PC-9 (cell line): ENCODE data around the gene UTS2R. TPM values are rescaled to one million over a fixed set of nuclear protein-coding genes. Genes with fewer than 3 reads are reported as not detected.

Experiments used
- BruUV-seq: library from RNA; stranded (reverse); fragments of 400-500 nt; replicated peaks from 2 replicates; lab custom pipeline; 2021; lab: Mats Ljungman, UMichigan
- CTCF ChIA-PET: fragments of 300-600 bp; sonication (Branson Sonifier 250); formaldehyde crosslinking; loops from one replicate; lab custom pipeline; 2022; ENCODE audit warnings: antibody characterized with exemption; lab: Charles Lee
- POLR2A ChIA-PET: fragments of 300-600 bp; sonication (Branson Sonifier 250); formaldehyde crosslinking; loops from one replicate; lab custom pipeline; 2022; ENCODE audit warnings: antibody characterized with exemption; ENCODE audit not compliant: unreplicated experiment; lab: Charles Lee
- DNase-seq, 2 experiments: peaks; one replicate each; pipeline versions ENCODE4 v3.0.0 to v3.0.0-alpha.2; 2015 to 2022; ENCODE audit warnings: mixed read lengths in 1 of 2
- H2AFZ ChIP-seq: fragments of 200-600 bp; sonication (generic); 2 replicates; pipeline ENCODE4 v1.8.1; 2017; ENCODE audit warnings: antibody characterized with exemption
- H3F3A ChIP-seq: fragments of 200-600 bp; sonication (generic); 2 replicates; pipeline ENCODE4 v1.8.1; 2017; ENCODE audit warnings: antibody characterized with exemption, mild to moderate bottlenecking, low read depth; ENCODE audit not compliant: insufficient read depth
- H3K27ac ChIP-seq: fragments of 200-600 bp; sonication (generic); 2 replicates; pipeline ENCODE4 v1.6.1; 2016; ENCODE audit warnings: mixed run types
- H3K27me3 ChIP-seq: fragments of 200-600 bp; sonication (generic); 2 replicates; pipeline ENCODE4 v1.6.1; 2016; ENCODE audit warnings: low read depth, mixed run types; ENCODE audit not compliant: insufficient read depth
- H3K36me3 ChIP-seq: fragments of 200-600 bp; sonication (generic); 2 replicates; pipeline ENCODE4 v1.6.1; 2016; ENCODE audit warnings: low read depth, mixed run types
- H3K4me1 ChIP-seq: fragments of 200-600 bp; sonication (generic); replicated peaks from 2 replicates; pipeline ENCODE4 v1.6.1; 2016; ENCODE audit warnings: mixed run types; ENCODE audit not compliant: insufficient read depth
- H3K4me2 ChIP-seq: fragments of 200-600 bp; sonication (generic); 2 replicates; pipeline ENCODE4 v1.6.1; 2017; ENCODE audit warnings: mixed run types
- H3K4me3 ChIP-seq: fragments of 200-600 bp; sonication (generic); 2 replicates; pipeline ENCODE4 v1.6.1; 2016; ENCODE audit warnings: mixed run types
- H3K79me2 ChIP-seq: fragments of 200-600 bp; sonication (generic); 2 replicates; pipeline ENCODE4 v1.6.1; 2017; ENCODE audit warnings: low read depth, mixed run types
- H3K9me2 ChIP-seq: fragments of 200-600 bp; sonication (generic); 2 replicates; pipeline ENCODE4 v1.8.1; 2017; ENCODE audit warnings: mild to moderate bottlenecking; ENCODE audit not compliant: insufficient read depth
- H3K9me3 ChIP-seq: fragments of 200-600 bp; sonication (generic); 2 replicates; pipeline ENCODE4 v1.8.1; 2016; ENCODE audit warnings: low read depth; ENCODE audit not compliant: insufficient read depth
- H4K20me1 ChIP-seq: fragments of 200-600 bp; sonication (generic); 2 replicates; pipeline ENCODE4 v1.8.1; 2017; ENCODE audit not compliant: insufficient read depth
- CTCF ChIP-seq: fragments of 200-600 bp; sonication (generic); conservative IDR thresholded peaks from 2 replicates; pipeline ENCODE4 v1.6.1; 2017; ENCODE audit warnings: mixed run types, antibody characterized with exemption, mild to moderate bottlenecking, moderate library complexity
- EZH2 ChIP-seq: fragments of 200-600 bp; sonication (generic); IDR thresholded peaks from 2 replicates; pipeline ENCODE4 v1.8.0; 2017; ENCODE audit warnings: antibody characterized with exemption, low read depth
- intact Hi-C: fragments of 100-400 bp; cut with micrococcal nuclease; formaldehyde crosslinking; loops from one replicate; pipeline ENCODE4 v1.10.0; 2022; ENCODE audit not compliant: unreplicated experiment
- total RNA-seq: library from RNA; stranded (reverse); gene quantifications from 2 replicates; pipeline ENCODE4 v1.2.3, GENCODE V29; 2021

Gene UTS2R
- total RNA-seq, 1 experiment from 2014 or later: not detected

DNA sequence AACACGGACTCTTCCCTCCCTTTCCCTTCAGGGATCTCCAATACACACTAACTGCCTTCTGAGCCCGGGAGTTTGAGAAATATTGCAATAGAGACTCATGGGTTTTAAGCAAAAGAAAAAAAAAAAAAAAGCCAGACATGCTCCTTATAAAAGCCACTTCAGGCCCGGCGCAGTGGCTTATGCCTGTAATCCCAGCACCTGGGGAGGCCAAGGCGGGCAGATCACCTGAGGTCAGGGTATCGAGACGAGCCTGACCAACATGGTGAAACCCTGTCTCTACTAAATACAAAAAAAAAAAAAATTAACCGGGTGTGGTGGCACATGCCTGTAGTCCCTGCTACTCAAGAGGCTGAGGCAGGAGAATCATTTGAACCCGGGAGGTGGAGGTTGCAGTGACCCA is 44.2 kb downstream of the UTS2R start:
- Histone ChIP-seq H3K27ac (no peak overlapping the region), H3K9me2 (no peaks in the 10 kb centered on the region), H3K79me2 (0 out of 2 replicates have a peak, but pooled peaks cover 3% of the 10 kb centered on the region), H3F3A (no peaks in the 10 kb centered on the region), H3K27me3 (no peaks in the 10 kb centered on the region), H3K4me2 (no peak overlapping the region), H3K36me3 (0 out of 2 replicates have a peak, but pooled peaks cover 3% of the 10 kb centered on the region), H2AFZ (no peak overlapping the region), H3K4me3 (no peak overlapping the region), H3K4me1 (peaks cover 9% of the 10 kb centered on the region), H3K9me3 (no peaks in the 10 kb centered on the region), H4K20me1 (peaks cover 9% of the 10 kb centered on the region)
- intact Hi-C loops: loop anchor here (5.0 kb wide), 1 partner anchor 137 kb away; no protein-coding TSS in a partner anchor
- TF ChIP-seq CTCF (no peak), EZH2 (no peak)
- DNase-seq: no peak
- ChIA-PET POLR2A (interaction anchor here (0.6 kb wide), 1 partner anchor 30 kb away, joined by 4 read pairs; no protein-coding TSS in a partner anchor), CTCF (no interaction called here)
- no TSS peak for BruUV-seq

- ChIA-PET CTCF (no interaction called here), POLR2A (interaction anchor here (0.6 kb wide), 1 partner anchor 30 kb away, joined by 4 read pairs; no protein-coding TSS in a partner anchor)
- H3F3A ChIP-seq: no peaks in the 10 kb centered on the region
- H3K27me3 ChIP-seq: no peaks in the 10 kb centered on the region
- DNase-seq: no peak
- intact Hi-C loops: loop anchor here (5.0 kb wide), 1 partner anchor 136 kb away; no protein-coding TSS in a partner anchor
- 0 out of 2 replicates have a peak, but pooled peaks cover 3% of the 10 kb centered on the region for H3K36me3 ChIP-seq
- no TSS peak for BruUV-seq
- no peaks in the 10 kb centered on the region for H3K9me3 ChIP-seq
- H3K4me1 ChIP-seq: peaks cover 9% of the 10 kb centered on the region
- H3K9me2 ChIP-seq: no peaks in the 10 kb centered on the region
- H3K4me3 ChIP-seq: no peak overlapping the region
- H3K79me2 ChIP-seq: 0 out of 2 replicates have a peak, but pooled peaks cover 3% of the 10 kb centered on the region
- no peak overlapping the region for H2AFZ ChIP-seq
- no peak overlapping the region for H3K27ac ChIP-seq
- no peak overlapping the region for H3K4me2 ChIP-seq
- TF ChIP-seq CTCF: no peak
- no peak for TF ChIP-seq EZH2
- peaks cover 9% of the 10 kb centered on the region for H4K20me1 ChIP-seq
Observed at GRCh38 chr17:82416264-82416663, 44.7 kb downstream of the UTS2R start.

DNA sequence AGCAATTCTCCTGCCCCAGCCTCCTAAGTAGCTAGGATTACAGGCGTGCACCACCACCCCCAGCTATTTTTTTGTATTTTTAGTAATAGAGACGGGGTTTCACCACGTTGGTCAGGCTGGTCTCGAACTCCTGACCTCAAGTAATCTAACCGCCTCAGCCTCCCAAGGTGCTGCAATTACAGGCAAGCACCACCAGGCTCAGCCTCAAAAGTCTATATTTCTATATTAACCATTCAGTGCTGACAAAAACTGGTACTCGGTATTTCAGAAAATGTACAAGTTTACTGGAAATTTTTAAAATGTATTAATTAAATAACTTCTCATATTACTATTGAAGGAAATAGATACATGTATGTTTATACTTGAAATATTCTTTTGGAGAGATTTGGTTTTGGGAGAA is 45.2 kb downstream of the UTS2R start:
- ChIA-PET POLR2A (no interaction called here), CTCF (no interaction called here)
- Histone ChIP-seq H2AFZ (no peak overlapping the region), H3K9me2 (no peaks in the 10 kb centered on the region), H3K4me1 (peaks cover 9% of the 10 kb centered on the region), H3K27me3 (no peaks in the 10 kb centered on the region), H4K20me1 (peaks cover 9% of the 10 kb centered on the region), H3F3A (no peaks in the 10 kb centered on the region), H3K4me2 (no peak overlapping the region), H3K9me3 (no peaks in the 10 kb centered on the region), H3K36me3 (0 out of 2 replicates have a peak, but pooled peaks cover 3% of the 10 kb centered on the region), H3K27ac (no peak overlapping the region), H3K79me2 (0 out of 2 replicates have a peak, but pooled peaks cover 3% of the 10 kb centered on the region), H3K4me3 (no peak overlapping the region)
- TF ChIP-seq CTCF: peak; percentile 26; the same call in 1 of the 2 replicates
- TF ChIP-seq EZH2: no peak
- BruUV-seq: no TSS peak
- DNase-seq: no peak
- intact Hi-C loops: loop anchor here (5.0 kb wide), 1 partner anchor 136 kb away; no protein-coding TSS in a partner anchor
